Endothelial cell (in vitro differentiated cells): ENCODE data around the gene ANKRD40. TPM values are rescaled to one million over a fixed set of nuclear protein-coding genes. Genes with fewer than 3 reads are reported as not detected.

Experiments
- DNase-seq: peaks from one replicate; pipeline ENCODE4 v3.0.0; 2021; ENCODE audit warnings: low spot score
- H3K27ac Mint-ChIP-seq: one replicate; pipeline ENCODE4 v1.8.0; 2021; ENCODE audit warnings: mixed read lengths, inconsistent platforms; ENCODE audit not compliant: unreplicated experiment
- H3K27me3 Mint-ChIP-seq: one replicate; pipeline ENCODE4 v1.8.0; 2021; ENCODE audit warnings: mild to moderate bottlenecking, moderate library complexity, mixed read lengths, inconsistent platforms; ENCODE audit not compliant: unreplicated experiment
- H3K36me3 Mint-ChIP-seq: one replicate; pipeline ENCODE4 v1.8.0; 2021; ENCODE audit warnings: mild to moderate bottlenecking, low read depth, mixed read lengths, inconsistent platforms; ENCODE audit not compliant: unreplicated experiment
- H3K4me1 Mint-ChIP-seq: one replicate; pipeline ENCODE4 v1.8.0; 2021; ENCODE audit warnings: mild to moderate bottlenecking, mixed read lengths, inconsistent platforms; ENCODE audit not compliant: unreplicated experiment
- H3K4me3 Mint-ChIP-seq: one replicate; pipeline ENCODE4 v1.8.0; 2021; ENCODE audit warnings: mild to moderate bottlenecking, mixed read lengths, inconsistent platforms; ENCODE audit not compliant: unreplicated experiment
- H3K9me3 Mint-ChIP-seq: one replicate; pipeline ENCODE4 v1.8.0; 2021; ENCODE audit warnings: mixed read lengths, inconsistent platforms; ENCODE audit not compliant: unreplicated experiment
- total RNA-seq: library from RNA; stranded (reverse); fragmentation: NEBNext Ultra II Directional; extraction: Animal tissue kit (Norgen Biotek cat#: 25700); gene quantifications from one replicate; pipeline ENCODE4 v1.2.1, GENCODE V29; 2021; ENCODE audit not compliant: unreplicated experiment
- TF ChIP-seq, protein P1 (sequence below): fragments of 200-600 bp; sonication (generic); IDR thresholded peaks from one replicate; pipeline ENCODE4 v1.5.0; 2021; ENCODE audit warnings: antibody characterized with exemption; ENCODE audit not compliant: unreplicated experiment

Gene ANKRD40
- total RNA-seq, 1 donor from 2014 or later: 37.3 TPM

DNA sequence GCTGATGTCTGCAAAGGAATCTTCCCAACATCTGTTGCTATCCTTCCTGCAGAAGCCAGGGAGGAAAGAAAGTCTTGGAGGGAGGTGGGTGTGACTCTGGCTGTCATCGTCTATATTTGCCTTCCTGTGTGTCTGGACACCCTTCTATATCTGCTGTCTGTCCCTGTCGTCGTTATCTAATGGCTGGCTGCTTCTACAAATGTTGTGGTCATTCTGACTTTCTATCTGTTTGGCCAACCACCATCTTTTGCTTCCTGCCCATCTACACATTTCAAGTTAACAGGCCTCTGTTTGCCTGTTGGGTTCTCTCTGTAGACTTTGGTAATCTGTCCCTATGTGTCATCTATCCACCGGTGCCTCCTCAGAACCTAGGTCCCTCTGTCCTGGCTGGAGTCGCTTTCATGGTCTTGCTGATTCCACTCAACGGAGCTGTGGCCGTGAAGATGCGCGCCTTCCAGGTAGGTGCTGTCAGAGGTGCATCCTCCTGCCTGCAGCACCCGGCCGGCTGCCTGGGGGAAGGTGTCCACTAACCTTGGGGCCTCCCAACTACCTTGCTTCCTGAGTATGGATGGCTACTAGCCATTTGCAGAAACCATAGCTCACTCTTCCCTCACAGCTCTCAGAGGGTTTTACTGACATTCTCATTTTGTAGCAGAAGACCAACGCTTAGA lies 42.8 kb downstream of the ANKRD40 start:
- peaks cover 31% of the 10 kb centered on the region for H3K4me1 Mint-ChIP-seq
- no peaks in the 10 kb centered on the region for H3K9me3 Mint-ChIP-seq
- no peak overlapping the region for H3K27ac Mint-ChIP-seq
- TF ChIP-seq, protein P1, sequence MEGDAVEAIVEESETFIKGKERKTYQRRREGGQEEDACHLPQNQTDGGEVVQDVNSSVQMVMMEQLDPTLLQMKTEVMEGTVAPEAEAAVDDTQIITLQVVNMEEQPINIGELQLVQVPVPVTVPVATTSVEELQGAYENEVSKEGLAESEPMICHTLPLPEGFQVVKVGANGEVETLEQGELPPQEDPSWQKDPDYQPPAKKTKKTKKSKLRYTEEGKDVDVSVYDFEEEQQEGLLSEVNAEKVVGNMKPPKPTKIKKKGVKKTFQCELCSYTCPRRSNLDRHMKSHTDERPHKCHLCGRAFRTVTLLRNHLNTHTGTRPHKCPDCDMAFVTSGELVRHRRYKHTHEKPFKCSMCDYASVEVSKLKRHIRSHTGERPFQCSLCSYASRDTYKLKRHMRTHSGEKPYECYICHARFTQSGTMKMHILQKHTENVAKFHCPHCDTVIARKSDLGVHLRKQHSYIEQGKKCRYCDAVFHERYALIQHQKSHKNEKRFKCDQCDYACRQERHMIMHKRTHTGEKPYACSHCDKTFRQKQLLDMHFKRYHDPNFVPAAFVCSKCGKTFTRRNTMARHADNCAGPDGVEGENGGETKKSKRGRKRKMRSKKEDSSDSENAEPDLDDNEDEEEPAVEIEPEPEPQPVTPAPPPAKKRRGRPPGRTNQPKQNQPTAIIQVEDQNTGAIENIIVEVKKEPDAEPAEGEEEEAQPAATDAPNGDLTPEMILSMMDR: no peak
- H3K4me3 Mint-ChIP-seq: no peak overlapping the region
- H3K36me3 Mint-ChIP-seq: peaks cover 4% of the 10 kb centered on the region
- DNase-seq: no peak
- peaks cover 28% of the 10 kb centered on the region for H3K27me3 Mint-ChIP-seq

DNA sequence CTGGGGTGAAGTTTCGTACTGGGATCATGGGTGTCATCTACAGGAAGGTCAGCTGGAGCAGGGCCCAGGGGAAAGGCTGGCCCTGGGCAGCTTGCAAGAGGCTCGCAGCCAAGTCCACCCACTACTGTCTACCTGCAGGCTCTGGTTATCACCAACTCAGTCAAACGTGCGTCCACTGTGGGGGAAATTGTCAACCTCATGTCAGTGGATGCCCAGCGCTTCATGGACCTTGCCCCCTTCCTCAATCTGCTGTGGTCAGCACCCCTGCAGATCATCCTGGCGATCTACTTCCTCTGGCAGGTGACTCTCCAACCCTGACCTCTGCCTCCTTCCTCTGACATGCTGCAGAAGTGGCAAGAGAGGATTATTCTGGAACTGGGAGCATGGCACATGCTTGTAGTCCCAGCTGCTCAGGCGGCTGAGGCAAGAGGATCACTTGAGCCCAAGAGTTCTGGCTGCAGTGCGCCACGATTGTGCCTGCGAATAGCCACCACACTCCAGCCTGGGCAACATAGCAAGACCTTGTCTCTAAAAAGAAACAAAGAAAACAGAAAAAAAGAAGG lies 43.8 kb downstream of the ANKRD40 start:
- H3K4me1 Mint-ChIP-seq: peaks cover 31% of the 10 kb centered on the region
- peak overlapping the region; percentile 18 for H3K27ac Mint-ChIP-seq
- no peak overlapping the region for H3K4me3 Mint-ChIP-seq
- DNase-seq: no peak
- H3K9me3 Mint-ChIP-seq: no peaks in the 10 kb centered on the region
- H3K36me3 Mint-ChIP-seq: peaks cover 4% of the 10 kb centered on the region
- peaks cover 28% of the 10 kb centered on the region for H3K27me3 Mint-ChIP-seq
- TF ChIP-seq, protein P1: no peak

DNA sequence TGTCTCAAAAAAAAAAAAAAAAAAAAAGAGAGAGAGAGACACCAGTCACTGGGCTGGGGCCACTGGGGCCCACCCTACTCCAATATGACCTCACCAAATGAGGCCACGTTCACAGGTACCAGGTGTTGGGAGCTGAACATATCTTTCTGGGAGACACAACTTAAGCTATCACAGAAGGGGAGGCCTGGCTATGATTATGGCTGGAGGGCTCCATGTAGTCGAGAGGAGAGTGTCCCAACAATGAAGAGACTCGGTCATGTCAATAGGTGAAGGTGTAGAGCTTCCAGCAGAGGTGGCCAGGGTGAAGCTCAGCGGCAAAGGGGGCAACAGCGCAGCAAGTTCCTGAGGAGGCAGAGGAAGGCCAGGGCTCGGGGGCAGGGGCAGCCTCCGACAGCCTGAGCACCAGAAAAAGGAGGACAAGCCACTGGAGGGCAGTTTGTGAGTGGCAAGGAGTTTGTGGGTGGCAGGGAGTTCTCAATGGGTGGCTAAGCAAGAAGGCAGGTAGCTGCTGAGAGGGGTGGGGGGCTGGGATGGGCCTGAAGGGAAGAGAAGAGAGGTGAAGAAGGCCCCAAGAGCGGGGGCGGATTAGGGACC lies 45.0 kb downstream of the ANKRD40 start:
- Mint-ChIP-seq H3K27me3 (peaks cover 25% of the 10 kb centered on the region), H3K4me1 (peaks cover 28% of the 10 kb centered on the region), H3K4me3 (no peak overlapping the region), H3K27ac (peak overlapping the region; percentile 20), H3K9me3 (no peaks in the 10 kb centered on the region), H3K36me3 (peaks cover 4% of the 10 kb centered on the region)
- TF ChIP-seq, protein P1: no peak
- no peak for DNase-seq

DNA sequence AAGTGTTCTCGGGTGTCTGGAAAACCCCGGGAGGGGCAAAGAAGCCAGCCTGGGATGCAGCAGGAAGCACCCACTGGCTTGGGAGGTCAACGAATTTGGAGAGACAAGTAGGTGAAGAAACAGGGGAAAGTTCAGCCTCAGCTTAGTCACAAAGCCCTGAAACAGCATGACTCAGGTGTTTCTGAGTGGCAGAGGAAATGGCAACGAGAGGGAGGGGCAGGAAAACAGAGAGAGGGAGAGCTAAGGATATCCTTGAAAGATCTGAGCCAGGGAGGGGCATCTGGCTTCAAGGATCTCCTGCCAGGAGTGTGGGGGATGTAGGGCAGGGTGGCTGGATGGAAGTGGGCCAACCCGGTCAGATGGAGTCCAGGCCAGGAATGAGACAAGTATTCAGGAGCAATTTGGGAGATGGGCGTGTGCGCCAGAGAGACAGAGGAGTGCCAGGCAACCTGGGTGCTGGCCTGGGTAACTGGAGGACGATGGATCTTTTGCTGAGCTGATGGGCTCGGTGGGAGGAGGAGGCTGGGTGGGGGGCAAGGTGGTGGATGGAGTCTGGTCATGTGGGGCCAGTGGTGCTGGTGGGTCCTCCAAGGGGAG lies 45.8 kb downstream of the ANKRD40 start:
- peak overlapping the region; percentile 33 for H3K4me3 Mint-ChIP-seq
- peaks cover 28% of the 10 kb centered on the region for H3K4me1 Mint-ChIP-seq
- DNase-seq: peak; percentile 42
- TF ChIP-seq, protein P1: no peak
- H3K27ac Mint-ChIP-seq: peak overlapping the region; percentile 94
- H3K36me3 Mint-ChIP-seq: peaks cover 4% of the 10 kb centered on the region
- H3K27me3 Mint-ChIP-seq: peaks cover 25% of the 10 kb centered on the region
- H3K9me3 Mint-ChIP-seq: no peaks in the 10 kb centered on the region

DNA sequence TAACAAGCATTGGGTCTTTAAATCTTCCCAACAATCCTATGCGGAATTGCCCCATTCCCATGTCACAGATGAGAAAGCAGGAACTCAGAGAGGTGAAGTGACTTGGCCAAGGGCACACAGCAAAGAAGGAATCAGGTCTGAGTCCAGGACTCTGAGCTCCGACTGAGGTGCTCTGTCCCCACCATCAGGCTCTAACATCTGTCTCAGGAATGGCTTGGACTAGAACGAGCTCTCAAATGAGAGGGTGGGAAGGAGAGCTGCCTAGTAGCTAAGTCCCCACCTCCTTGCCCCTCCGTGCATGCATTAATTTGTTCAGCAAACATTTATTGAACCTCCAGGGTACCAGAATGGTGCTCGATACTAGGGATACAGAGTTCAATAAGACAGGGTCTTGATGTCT lies 46.4 kb downstream of the ANKRD40 start:
- H3K36me3 Mint-ChIP-seq: peaks cover 4% of the 10 kb centered on the region
- no peak for DNase-seq
- TF ChIP-seq, protein P1: no peak
- peak overlapping the region; percentile 94 for H3K27ac Mint-ChIP-seq
- H3K27me3 Mint-ChIP-seq: peaks cover 25% of the 10 kb centered on the region
- H3K4me1 Mint-ChIP-seq: peaks cover 28% of the 10 kb centered on the region
- H3K4me3 Mint-ChIP-seq: no peak overlapping the region
- H3K9me3 Mint-ChIP-seq: no peaks in the 10 kb centered on the region
